AG09319 (cell line): ENCODE data around the gene ZC3H7B.

ENCODE experiments used
- DNase-seq: peaks from one replicate; pipeline ENCODE4 v3.0.0-alpha.2; 2010; ENCODE audit warnings: low read depth; ENCODE audit errors: extremely low read depth
- TF ChIP-seq, protein P1 (sequence below): IDR thresholded peaks from 2 replicates; pipeline ENCODE4 v1.5.1; 2011; ENCODE audit warnings: low read depth, mild to moderate bottlenecking, inconsistent platforms, low read length, moderate library complexity

The ZC3H7B gene

DNA sequence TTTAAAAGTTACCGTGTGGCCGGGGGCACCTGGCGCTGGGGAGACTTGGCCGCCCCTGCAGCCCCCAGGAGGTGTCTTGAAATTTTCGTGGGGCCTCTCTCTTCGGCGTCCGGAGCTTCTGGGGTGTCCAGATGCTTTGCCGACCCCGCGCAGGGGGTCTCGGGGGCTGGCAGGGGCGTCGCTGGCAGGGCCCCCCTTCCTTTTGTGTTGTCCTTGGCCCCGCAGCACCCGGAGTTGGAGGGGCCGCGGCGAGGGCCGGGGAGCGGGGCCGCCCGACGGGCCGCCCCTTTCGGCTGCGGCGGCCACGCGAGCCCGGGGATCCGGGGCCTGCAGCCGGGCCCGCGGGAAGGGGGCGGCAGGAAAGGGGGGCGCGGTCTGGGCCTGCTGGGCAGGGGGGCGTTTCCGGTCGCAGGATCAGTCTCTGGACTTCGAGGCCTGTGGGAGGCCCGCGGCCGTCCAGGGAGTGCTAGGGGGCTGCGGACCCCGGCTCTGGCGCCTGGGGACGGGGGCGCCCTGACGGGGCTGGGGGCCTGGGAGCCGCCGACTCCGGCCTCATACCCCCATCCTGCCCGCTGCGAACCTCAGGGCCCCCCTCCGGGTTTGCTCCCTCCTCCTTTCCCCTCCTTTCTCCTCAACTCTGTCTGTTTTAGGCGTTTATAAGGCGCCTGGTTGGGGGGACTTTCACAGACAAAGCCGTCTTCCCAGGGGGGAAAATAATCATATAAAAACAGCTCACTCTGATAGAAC, 869 bp downstream of the ZC3H7B start:
- no peak for DNase-seq

DNA sequence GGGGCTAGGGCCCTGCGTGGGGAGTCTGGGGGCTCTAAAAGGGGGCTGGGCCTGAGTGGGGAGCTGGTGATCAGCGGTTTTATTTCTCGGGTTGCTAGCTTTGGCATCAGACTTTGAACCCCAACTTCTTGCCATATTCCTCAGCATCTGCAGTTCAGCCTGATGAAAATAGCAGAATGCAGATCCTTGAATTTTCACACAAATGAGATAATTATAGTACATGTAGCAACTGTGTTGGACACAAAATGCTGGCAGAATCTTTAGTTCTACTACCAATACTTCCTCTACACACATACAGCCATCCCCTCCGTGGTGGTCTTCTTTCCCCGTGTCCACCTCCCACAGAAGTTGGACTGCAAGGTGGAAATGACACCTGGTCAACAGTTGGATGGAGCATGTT, 1.5 kb downstream of the ZC3H7B start:
- no peak for DNase-seq
- TF ChIP-seq, protein P1, sequence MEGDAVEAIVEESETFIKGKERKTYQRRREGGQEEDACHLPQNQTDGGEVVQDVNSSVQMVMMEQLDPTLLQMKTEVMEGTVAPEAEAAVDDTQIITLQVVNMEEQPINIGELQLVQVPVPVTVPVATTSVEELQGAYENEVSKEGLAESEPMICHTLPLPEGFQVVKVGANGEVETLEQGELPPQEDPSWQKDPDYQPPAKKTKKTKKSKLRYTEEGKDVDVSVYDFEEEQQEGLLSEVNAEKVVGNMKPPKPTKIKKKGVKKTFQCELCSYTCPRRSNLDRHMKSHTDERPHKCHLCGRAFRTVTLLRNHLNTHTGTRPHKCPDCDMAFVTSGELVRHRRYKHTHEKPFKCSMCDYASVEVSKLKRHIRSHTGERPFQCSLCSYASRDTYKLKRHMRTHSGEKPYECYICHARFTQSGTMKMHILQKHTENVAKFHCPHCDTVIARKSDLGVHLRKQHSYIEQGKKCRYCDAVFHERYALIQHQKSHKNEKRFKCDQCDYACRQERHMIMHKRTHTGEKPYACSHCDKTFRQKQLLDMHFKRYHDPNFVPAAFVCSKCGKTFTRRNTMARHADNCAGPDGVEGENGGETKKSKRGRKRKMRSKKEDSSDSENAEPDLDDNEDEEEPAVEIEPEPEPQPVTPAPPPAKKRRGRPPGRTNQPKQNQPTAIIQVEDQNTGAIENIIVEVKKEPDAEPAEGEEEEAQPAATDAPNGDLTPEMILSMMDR = no peak

More for the DNA sequence above, 869 bp downstream of the ZC3H7B start:
- TF ChIP-seq, protein P1 = no peak

DNA sequence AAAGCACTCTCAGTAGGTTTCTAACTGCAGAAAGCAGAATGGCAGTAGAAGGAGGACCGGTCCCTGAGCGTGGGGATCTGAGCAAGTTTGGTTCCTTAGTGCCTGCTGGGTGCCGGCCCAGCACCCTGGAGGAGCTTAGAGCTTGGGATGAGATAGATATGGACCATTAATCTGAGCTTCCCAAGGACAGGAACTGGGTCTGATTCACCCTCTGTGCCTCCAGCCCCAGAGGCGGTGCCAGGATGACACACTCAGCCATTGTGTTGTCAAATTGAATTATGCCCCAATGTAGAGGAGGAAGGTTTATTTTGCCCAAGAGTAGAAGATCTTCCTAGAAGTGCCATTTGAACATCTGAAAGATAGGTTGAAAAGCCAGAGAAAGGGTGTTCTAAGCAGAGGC, 4.3 kb downstream of the ZC3H7B start:
- TF ChIP-seq, protein P1 = no peak
- no peak for DNase-seq

DNA sequence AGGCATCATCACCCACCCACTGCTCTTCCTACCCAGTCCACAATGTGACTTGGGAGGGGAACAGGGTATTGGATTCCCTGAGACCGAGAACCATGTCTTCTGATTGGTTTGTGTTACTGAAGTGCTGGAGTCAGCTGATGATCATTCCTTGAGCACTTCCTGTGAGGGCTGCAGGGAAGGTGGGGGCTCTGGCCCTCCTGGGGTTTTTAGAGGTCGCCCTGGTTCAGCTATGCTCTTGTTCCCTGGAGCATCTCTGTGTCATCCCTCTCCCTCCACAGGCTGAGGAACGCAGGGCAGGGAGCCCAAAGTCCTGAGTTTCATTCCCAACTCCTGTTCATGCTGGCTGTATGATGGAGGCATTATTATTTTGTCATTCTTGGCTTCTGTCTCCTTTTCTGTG, 6.7 kb downstream of the ZC3H7B start:
- no peak for DNase-seq
- TF ChIP-seq, protein P1 = no peak

DNA sequence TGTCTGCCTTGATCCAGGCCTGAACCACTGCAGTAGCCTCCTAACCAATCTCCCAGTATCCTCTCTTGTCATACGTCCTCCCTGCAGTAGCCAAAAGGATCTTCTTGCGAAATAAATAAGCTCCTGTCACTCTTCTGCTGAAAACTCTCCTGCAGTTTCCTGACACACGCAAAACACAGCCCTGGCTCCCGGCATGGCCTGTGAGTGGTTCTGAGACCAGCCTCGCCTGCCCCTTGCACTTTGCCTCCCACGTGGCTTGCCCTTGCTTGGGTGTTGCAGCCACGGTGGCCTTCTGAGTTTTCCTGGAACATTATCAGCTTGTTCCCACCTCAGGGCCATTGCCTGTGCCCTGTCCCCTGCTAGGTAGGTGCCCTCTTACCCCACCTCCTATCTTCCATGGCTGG, 7.2 kb downstream of the ZC3H7B start:
- TF ChIP-seq, protein P1 = no peak
- no peak for DNase-seq

GRCh38 chr22:41310336-41310735, 9.0 kb downstream of the ZC3H7B start:
- TF ChIP-seq, protein P1 = no peak

DNA sequence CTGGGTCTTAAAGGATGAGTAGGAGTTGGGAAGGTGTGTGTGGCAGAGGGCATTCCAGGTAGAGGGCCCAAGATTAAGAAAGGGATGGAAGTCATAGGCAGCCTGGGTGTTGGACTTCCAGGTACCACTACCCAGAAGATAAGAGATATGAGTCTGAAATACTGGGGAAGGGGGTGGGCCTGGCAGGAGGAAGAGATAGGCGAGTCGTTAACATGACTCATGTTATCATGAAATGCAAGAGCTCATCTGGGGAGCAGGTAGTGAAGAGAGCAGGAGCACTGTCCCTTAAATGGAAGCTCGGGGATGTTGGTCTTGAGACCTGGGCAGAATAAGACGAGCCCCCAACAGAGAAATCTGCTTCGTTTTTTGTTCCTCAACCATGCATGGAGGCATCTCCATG, 10.2 kb downstream of the ZC3H7B start:
- TF ChIP-seq, protein P1 = no peak
- no peak for DNase-seq

More at GRCh38 chr22:41310336-41310735, 9.0 kb downstream of the ZC3H7B start:
- no peak for DNase-seq
